ENCODE results near the gene RARB.

GRCh38 chr3:25610167-25610566 is 182.1 kb downstream of the RARB start:
- TF ChIP-seq CTCF (IDR thresholded peaks at IDR 0.05; ENCODE audit: low read length): no peak
- TF ChIP-seq EZH2 (IDR thresholded peaks at IDR 0.05; ENCODE audit: borderline replicate concordance, low read length): no peak
